Measurements from ENCODE around the gene ATXN7L2.

ATXN7L2 gene

DNA sequence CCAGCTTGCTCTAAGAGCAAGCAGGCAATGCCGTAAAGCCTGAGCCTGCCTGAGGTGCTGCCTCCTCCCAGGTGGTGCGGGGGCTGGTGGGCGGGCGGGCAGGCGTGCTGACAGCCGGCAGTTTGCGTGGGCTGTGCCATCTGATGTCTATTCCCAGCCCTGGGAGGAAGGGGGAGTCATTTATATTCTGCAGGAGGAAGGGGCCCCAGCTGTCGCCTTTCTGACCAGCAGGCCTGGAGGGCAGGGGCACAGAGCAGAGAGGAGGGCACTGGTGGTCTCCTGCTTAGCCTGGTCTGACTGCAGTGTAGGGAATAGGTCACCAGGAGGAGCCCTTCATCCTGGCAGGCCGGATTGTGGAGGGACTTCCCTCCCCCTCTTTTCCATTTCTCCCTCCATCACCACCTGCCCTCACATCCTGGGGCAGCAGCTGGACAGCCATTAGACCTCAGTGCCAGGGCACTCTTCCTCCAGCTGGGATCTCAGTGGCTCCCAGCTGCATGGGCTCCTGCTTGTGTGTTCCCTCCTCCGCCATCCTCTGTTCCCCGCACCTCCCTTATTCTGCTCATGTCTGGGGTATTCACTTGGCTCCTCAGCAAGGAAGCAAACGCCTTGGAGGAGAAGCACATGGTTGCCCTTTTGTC, 14.6 kb downstream of the ATXN7L2 start:
- DNase-seq (ENCODE audit: low read depth in 2 of 3, low spot score in 2 of 3), result no peak

DNA sequence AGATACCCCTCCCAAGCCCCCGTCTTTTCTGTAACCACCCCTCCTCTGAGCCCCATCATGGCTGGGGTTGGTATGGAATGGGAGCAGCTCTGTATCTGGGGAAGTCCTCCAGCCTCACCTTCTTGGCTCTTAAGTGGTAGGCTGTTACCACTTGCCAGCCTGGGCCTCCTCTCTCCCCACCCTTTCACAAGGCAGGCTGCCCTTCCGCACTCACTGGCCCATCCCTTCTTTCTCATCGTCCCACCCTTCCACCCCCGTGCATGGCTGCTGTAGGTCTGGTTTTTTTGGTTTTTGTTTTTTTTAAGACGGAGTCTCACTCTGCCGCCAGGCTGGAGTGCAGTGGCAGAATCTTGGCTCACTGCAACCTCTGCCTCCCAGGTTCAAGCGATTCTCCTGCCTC, 15.4 kb downstream of the ATXN7L2 start:
- DNase-seq (ENCODE audit: low read depth in 2 of 3, low spot score in 2 of 3), result no peak

DNA sequence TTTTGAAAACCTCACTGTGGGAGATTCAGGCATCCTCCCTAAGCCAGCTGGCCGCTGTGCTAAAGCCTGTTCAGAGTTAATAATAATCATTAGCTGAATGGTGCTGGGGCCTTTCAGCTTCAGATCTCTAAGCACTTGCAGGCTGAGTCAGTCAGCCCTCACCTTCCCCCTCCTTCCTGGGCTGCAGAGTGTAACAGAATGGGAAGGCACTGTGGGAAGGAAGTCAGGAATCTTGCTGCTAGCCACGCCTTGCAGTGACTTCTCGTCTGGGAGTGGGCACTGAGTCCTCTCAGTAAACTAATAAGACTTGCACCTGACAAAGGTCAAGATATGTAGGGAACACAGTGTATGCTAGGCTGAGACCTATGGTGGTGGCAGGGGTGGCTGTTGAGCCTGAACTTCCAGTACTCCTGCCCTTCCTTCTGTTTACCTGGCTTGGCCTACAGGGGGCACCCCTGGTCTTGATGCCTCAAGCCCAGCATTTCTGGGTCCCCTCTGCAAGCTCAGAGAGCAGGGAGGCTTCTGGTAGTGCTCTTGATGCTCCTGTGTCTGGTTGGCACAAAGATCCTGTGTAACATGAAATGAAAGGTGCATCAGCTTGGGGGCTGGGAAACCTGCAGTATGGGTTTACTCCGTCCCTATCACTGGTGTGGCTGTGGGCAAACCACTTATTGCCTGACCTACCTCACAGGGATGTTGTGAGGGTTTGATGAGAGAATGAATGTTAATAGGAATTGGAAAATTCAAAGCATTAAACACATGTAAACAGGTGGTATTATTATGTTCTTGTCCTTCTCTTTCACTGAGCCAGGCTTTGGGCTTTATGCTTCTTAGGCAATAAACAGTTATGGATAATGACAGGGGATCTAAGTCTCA, 16.2 kb downstream of the ATXN7L2 start:
- peak in 1 of 3 experiments; percentile 36 for DNase-seq (ENCODE audit: low read depth in 2 of 3, low spot score in 2 of 3)

DNA sequence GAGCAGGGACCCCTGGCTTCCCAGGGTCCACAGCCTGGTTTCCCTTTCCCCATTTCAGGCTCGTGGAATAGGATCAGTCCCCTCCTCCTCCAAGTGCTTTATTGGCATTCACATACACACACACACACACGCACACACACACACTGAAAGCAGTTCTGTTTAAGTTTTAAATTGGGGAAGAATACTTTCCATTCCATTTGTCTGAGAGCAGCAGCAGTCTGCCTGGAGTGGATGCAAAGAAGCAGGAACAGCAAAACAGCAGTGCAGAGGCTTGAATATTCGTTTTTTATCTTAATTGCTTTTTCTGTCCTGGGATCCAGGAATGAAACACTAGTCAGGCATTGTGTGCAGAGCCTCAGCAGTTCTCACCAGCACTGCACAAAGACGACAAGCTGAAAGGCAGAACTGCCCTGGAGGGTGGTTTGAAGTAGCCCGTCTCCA, 17.3 kb downstream of the ATXN7L2 start:
- no peak for DNase-seq (ENCODE audit: low read depth in 2 of 3, low spot score in 2 of 3)

DNA sequence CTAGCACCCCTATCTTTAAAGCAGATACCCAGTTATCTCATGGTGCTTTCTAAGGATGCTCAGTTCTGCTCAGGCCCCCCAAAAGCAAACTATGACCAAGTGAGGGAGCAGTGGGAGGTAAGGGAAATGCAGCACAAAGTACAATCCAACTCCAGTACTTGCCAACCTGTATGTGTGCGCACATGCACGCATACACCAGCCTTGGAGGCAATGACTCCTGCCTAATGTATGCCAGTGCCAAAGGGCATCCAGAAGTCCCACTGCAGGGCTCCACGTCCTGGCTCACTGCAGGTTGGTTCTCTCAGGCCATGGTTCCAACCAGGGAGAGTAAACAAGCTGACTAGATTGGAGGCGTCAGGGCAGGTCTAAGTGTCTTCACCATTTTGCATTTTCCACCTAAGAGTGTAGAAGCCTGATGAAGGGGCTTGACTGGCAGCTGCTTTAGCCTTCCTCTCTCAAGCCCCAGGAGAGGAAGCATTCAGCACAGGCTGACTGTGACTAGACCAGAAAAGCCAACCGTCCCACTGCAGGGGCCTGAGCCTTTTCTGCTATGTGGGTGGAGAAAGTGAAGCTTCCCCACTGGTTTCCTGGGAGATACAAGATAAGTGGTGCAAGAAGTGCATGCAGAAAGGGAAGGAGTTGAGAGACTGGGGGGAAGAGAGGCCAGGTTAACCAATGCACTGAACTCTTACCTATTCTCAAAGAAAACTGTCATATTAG, 18.1 kb downstream of the ATXN7L2 start:
- DNase-seq (ENCODE audit: low read depth in 2 of 3, low spot score in 2 of 3), result no peak

DNA sequence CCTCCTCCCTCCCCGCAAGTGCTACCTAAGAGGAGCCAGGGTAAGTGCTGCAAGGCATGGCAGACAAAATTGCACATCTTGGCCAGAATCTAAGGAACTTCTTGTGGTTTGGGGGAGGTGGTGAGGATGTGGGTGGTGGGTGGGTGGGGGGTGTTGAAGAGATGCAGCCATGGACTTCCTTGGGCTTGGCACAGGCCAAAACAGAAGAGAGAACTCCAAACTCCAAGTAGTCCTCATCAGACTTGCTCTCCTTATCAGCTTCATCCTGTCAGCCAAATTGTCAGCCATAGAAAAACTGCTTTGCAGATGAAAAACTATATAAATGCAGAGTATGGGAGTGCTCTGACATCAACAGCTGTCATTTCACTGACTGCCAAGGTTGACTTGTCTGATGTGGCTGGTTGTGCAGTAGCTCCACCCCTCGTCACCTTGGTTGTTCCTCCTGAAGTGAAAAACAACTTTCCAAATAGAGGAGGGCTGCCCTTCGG, 18.7 kb downstream of the ATXN7L2 start:
- DNase-seq (ENCODE audit: low read depth in 2 of 3, low spot score in 2 of 3), result no peak

DNA sequence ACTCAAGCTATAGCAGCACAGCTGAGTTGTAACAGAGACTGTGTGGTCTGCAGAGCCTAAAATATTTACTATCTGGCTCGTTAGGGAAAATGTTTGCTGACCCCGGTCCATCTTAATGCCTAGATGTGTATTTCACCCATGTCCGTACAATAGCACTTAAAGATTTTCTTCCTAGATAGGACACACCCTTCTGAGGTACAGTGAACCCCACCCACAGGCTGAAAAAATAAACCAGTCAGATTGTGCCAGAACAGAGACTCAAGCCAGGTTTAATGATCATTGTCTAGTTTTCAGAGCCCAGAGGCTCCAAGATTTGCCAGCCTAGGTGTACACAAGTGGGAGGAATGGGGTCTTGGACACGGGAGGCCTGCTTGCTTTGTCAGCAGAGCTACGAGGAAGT, 20.2 kb downstream of the ATXN7L2 start:
- no peak for DNase-seq (ENCODE audit: low read depth in 2 of 3, low spot score in 2 of 3)

DNA sequence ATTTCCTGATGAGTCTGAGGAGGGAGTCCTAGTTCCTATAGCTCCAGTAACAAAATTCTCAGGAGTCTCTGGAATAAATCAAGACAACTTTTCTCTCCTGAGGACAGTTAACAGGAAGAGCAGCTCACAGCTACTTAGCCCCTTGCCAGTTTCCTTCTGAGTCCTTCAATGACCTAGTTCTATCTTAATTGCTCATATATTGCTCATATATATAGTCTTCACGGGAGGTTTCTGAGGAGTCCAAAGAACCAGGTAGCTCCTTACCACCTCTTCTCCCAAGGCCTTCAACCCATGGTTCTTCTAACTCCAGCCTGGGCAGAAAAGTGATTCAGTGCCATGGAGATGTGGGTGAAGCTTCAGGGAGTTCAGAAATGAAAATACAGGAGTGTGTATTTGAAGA, 21.3 kb downstream of the ATXN7L2 start:
- DNase-seq (ENCODE audit: low read depth in 2 of 3, low spot score in 2 of 3), result no peak

DNA sequence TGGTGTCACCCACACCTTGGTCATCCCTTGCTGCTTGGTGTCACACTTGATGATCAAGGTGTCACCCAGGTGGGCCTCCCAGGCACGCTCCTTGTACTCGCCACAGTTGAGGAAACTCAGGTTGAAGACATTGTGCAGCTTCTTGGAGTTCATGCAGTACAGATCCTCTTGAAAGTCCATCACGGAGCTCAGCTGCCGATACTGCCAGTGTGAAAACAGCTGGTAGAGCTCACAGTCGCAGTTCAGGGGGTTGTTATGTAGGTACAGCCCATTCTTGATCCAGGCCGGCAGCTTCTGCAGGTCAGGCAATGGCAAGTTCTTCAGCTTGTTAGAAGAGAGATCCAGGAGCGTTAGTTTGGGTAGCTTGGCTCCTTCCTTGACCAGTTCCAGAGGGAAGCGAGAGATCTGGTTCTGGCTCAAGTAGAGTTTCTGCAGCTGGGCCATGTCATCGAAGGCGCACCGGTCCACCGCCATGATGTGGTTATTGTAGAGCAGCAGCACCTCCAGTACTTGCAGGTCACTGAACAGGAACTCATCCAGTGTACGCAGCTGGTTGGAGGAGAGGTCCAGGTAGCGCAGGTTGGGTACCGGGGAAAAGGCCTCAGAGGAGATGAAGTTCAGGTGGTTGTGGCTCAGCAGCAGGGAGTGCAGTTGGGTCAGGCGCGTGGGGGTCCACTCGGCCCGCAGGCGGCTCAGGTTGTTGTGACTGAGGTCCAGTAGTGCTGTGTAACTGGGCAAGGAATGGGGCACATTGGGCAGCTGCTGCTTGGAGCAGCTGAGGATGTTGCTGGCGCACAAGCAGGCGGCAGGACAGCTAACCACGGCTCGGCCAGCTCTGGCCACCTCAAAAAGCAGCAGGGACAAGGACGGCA, 24.5 kb downstream of the ATXN7L2 start:
- DNase-seq (ENCODE audit: low read depth in 2 of 3, low spot score in 2 of 3), result no peak

DNA sequence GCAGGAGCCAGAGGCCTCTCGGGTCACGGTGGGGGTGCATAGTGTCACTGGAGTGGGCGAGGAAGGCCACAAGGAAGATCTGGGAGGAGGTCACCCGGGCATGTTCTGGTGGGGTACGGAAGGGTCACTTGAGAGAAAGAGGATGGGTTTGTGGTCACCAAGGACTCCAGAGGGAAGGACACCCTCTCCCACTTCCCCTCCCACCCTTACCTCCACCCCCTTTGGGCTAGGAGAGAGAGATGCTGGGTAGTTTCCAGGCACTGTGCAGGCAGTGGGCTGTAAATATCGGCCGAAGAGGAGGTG, 25.1 kb downstream of the ATXN7L2 start:
- DNase-seq (ENCODE audit: low read depth in 2 of 3, low spot score in 2 of 3), result no peak

DNA sequence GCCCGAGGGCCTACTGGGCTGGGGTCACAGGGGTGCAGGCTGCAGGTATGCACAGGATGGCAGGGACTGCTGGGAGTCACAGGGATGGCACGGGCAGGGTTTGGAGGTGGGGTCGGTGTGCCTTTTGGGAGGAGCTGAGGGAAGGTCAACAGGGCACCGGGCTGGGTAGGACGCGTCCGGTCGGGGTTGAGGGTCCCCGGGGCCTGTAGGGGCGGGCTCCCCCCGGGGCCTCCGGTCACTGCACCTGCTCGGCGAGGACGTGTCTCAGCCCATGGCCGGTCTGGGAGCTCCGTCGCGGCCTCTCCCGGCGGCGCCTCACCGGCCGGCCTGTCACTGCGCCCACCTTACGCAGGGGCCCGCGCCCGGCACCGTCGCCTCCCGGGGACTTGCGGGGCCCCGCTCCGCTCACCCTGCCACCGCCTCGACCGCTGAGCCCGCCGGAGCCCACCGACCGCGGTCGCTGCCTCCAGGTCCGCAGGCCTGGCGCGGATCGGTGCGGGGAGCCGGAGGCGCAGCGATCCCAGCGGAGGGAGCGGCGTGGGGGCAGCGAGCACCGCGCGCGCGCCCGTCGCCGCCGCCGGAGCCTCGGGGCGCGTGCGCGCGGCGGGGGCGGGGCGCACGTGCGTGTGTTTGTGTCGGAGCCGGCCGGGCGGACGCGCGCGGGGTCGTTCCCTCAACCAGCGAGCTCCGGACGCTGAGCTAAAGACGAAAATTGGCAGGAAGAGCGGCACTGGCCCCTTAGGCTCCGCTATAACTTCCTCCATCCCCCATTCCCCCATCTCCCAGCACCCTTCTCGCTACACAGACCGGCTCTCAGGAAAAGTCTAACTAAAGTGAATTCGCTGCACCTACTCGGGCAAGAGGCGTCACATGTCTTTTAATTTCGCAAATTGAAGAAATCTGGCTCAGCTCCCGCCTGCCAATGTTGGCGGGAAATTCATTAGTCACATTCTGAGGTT, 25.8 kb downstream of the ATXN7L2 start, which contains the start of gene AMIGO1:
TSS of gene AMIGO1 (minus strand) at position 552 of the 959 bp plus-strand sequence. CDS start 815 bp downstream, outside the sequence.
- DNase-seq (ENCODE audit: low read depth in 2 of 3, low spot score in 2 of 3), result peak in 1 of 3 experiments; percentile 38

DNA sequence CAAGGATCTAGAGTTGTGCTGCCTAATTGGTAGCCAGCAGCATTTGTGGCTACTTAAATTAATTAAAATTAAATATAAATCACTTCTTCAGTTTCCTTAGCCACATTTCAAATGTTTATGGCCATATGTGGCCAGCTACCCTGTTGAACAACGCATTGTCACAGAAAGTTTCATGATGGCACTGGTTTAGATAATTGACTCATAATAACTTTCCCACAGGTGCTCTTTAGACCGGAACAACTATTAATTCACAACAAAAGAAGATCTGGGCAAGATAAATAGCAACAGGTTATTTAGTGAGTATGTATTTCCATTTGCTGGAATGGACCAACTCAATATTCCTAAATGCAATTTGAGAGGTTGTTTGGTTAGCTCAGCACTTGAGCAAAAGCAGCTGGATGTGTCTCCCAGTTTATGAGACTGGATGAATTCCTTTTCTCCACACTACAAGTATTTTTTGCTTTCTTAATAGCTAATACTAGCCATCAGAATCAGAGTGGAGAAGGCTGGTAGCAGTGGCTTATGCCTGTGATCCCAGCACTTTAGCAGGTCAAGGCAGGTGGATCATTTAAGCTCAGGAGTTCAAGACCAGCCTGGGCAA, 29.5 kb downstream of the ATXN7L2 start:
- no peak for DNase-seq (ENCODE audit: low read depth in 2 of 3, low spot score in 2 of 3)

DNA sequence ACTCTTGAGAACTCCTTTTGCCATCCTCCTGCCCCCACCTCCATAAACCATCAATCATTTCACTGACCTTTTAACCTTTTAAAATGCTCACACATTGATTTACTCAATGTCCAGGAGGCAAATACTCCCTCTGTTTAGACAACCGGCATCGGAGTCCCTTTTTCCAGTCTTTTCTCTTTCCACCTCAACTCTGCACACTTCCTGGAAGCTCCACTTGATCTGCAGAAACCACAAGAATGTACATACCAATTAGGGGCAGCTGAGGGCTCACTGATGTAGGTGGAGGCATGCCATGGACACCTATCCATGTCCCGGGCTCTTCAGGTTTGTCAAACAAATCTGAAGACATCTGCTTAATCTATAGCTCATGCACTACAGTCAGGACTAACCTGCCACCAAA, 31.1 kb downstream of the ATXN7L2 start:
- no peak for DNase-seq (ENCODE audit: low read depth in 2 of 3, low spot score in 2 of 3)

DNA sequence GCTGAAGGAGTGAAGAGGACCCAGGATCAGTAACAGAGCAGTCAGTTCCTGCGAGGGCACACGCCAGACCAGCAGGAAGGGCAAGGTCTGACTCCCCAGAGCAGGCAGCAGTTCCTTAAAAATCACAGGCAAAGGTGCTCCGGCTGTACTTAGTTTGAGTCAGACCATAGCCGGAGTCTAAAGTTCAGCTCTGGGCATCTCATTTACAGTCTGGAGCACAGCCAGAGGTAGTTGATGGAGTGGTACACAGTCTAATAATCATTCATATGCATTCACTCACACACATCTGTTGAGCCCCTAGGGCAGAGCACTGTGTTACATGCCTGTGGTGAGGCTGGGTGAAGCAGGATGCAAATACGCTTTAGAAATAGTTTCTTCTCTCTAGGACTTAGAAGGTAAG, 33.2 kb downstream of the ATXN7L2 start:
- DNase-seq (ENCODE audit: low read depth in 2 of 3, low spot score in 2 of 3), result no peak

DNA sequence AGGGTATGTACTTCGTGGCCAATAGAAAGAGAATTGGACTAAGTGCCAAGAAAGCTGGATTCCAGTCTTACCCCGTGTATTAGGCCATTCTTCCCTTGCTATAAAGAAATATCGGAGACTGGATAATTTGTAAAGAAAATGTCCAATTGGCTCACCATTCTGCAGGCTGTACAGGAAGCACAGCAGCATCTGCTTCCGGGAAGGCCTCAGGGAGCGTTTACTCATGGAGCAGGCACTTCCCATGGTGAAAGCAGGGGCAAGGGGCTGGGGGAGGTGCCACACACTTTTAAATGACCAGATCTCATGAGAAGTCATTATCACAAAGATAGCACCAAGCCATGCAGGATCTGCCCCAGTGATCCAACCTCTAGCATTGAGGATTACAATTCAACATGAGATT, 33.6 kb downstream of the ATXN7L2 start:
- DNase-seq (ENCODE audit: low read depth in 2 of 3, low spot score in 2 of 3), result no peak

DNA sequence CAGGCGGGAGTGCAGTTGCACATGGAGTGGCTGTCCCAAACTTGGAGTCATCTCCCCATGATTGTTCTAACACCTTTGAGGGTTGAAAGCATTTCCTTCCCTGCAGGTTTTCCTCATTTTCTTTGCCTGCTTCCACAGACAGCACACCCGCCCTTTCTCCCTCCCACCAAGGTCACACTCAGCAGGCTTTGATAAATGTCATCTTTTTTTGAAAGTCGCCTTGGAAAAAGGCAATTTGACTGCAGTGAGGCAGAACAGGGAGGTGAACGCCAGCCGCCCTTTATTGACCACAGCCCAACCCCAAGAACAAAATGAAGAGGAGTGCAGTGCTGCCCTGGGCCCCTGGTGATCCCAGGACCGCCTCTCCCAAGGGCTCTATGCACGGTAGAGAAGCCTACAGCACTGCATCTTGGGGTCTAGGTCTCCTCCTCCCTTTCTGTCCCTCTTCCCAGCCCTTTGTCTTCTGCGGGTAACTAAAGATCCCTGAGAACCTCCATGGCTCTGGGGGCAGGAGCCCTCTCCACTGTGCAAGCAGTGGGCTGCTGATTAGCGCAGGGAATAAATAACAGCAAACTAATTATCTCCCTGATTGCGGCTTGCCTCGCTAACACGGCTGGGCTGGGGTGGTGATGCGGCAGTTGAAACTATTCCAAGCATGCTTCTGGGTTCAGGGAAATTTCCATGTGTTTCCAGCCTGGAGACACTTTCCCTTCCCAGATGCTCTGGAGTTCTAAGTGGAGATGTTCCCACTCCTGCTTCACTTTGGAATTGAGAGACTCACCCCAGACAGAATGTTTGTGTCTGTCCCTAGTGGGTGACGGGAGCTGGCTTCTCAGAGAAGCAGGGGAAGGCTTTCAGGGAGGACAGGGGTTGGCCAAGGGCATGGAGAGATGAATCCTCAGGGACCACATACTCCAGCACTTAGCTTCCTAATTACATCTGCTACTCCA, 37.6 kb downstream of the ATXN7L2 start:
- DNase-seq (ENCODE audit: low read depth in 2 of 3, low spot score in 2 of 3), result no peak

DNA sequence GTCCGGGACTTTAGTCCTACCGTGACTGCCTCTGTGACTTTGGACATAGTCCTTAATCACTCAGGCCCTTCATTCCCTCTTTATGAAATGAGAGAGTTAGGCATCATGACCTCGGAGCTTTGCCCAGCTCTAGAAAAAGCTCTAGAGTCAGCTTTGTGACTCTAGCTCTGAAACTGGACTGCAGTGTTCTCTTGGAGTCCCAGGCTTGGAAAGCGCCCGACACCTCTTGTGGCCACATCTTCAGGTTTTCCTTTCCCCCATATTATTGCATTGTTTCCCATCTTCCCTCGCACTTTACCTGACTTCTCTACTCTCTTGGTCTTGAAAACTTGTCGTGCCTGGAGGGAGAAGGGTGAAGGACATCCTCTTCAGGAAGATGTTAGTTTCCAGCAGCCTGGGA, 38.3 kb downstream of the ATXN7L2 start:
- DNase-seq (ENCODE audit: low read depth in 2 of 3, low spot score in 2 of 3), result no peak

DNA sequence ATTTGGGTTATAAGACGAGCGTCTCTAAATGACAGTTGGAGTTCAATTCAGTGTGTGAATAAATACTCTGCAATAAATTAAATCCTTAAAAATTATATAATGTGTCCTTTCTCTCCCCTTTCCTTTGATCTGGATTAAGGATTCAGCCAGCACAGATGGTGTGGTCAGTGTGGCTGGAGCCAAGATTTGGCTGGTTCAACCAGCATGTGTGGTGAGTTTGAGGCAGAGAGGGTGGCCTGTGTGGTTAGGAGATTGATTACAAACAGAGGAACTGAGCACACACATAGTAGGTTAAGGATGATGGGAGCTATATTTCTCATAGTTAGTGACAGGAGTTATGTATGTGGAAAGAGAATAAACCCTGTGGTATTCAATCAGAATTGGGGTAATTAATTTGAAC, 40.0 kb downstream of the ATXN7L2 start:
- no peak for DNase-seq (ENCODE audit: low read depth in 2 of 3, low spot score in 2 of 3)
